SK-N-SH (cell line): Measurements from ENCODE around the gene VSIG10L2.

Experiments used
- YY1 ChIP-seq: IDR thresholded peaks from 2 replicates; pipeline ENCODE4 v1.4.0; 2012; ENCODE audit warnings: low read depth, mild to moderate bottlenecking
- TF ChIP-seq, protein P1 (sequence below): fragments of 200-600 bp; sonication (generic); IDR thresholded peaks from 2 replicates; pipeline ENCODE4 v1.6.1; 2017; ENCODE audit warnings: antibody characterized with exemption, mild to moderate bottlenecking, moderate library complexity
- TF ChIP-seq, protein P2 (sequence below): IDR thresholded peaks from 2 replicates; pipeline ENCODE4 v1.4.0; 2012; ENCODE audit warnings: low read depth

DNA sequence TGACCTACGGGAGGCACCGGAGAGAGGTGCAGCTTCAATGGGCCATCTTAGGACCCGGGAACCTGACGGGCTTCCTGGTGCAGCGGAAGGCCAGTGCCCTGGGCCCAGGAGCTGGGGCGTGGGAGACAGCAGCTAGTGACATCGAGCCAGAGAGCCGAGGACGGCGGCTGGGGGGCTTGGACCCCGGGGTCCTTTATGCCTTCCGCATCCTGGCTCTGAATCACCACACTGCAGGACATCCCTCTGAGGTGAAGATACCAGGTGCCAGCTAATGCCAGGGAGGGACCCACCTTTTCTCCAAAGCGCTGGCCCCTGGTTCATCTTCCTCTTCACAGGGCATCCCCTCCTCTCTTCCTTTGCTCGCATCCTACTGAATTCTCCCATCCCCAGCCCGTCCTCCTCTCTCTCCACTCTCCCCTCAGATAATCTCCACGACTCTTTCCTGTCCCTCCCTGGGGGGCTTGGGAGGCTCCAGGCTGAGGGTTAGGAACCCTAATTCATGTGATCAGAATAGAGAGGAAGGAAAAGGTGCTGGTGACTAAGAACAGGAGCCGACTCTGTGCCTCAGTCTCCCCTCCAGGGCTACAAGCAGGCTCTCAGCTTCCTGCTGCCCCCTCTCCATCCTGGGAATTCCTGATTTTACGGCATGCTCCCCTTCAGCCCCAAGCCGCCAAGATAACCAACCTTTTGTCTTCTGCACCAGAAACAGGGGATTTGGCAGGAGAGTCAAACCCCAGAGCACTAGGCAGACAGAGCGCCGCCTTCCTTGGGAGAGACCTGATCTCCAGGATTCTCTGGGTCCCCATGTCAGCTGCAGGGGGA is 8.5 kb downstream of the VSIG10L2 start:
- TF ChIP-seq, protein P1, sequence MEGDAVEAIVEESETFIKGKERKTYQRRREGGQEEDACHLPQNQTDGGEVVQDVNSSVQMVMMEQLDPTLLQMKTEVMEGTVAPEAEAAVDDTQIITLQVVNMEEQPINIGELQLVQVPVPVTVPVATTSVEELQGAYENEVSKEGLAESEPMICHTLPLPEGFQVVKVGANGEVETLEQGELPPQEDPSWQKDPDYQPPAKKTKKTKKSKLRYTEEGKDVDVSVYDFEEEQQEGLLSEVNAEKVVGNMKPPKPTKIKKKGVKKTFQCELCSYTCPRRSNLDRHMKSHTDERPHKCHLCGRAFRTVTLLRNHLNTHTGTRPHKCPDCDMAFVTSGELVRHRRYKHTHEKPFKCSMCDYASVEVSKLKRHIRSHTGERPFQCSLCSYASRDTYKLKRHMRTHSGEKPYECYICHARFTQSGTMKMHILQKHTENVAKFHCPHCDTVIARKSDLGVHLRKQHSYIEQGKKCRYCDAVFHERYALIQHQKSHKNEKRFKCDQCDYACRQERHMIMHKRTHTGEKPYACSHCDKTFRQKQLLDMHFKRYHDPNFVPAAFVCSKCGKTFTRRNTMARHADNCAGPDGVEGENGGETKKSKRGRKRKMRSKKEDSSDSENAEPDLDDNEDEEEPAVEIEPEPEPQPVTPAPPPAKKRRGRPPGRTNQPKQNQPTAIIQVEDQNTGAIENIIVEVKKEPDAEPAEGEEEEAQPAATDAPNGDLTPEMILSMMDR = no peak
- TF ChIP-seq, protein P2, sequence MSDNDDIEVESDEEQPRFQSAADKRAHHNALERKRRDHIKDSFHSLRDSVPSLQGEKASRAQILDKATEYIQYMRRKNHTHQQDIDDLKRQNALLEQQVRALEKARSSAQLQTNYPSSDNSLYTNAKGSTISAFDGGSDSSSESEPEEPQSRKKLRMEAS = no peak
- no peak for TF ChIP-seq YY1
